Stromal cell of bone marrow (primary cell): ENCODE data around the gene AXIN1.

ENCODE experiments used
- DNase-seq: peaks from one replicate; pipeline ENCODE4 v3.0.0-alpha.2; 2012; ENCODE audit warnings: low read depth

The AXIN1 gene

DNA sequence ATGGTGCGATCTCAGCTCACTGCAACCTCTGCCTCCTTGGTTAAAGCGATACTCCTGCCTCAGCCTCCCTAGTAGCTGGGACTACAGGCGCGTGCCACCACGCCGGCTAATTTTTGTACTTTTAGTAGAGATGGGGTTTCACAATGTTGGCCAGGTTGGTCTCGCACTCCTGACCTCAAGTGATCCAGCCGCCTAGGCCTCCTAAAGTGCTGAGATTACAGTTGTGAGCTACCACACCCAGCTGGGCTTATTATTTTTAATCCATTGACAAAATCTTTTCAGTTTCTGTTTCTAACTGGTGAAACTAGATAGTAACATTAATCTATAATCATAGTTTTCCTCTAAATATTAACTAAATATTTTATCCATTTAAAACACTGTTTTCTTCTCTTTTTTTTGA, 112.0 kb downstream of the AXIN1 start:
- DNase-seq: no peak

DNA sequence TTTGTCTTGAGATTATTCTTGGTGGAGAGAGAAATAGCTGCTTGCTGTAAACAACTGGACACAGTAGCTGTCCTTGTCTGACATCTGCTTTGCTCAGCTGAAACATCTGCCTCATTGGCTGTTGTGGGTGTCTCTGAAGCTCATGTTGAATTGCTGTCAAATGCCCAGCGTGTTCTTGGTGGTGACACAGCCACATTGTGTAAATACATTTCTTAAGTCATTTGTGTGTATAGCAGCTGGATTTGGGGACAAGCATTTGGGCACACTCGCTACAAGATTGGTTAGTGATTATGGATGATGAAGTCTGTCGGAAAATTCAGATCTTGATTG, 112.6 kb downstream of the AXIN1 start:
- DNase-seq: no peak
